NAMALWA (cell line): ENCODE data around the gene PLEK2.
"Not testable (repeated sequence)": the region's sequence is repeated elsewhere in the genome, so short reads cannot be mapped to it uniquely, and the experiment has no call there.

Experiments used
- DNase-seq: peaks from one replicate; pipeline ENCODE4 v3.0.0-alpha.2; 2015; ENCODE audit warnings: low spot score

PLEK2 gene

DNA sequence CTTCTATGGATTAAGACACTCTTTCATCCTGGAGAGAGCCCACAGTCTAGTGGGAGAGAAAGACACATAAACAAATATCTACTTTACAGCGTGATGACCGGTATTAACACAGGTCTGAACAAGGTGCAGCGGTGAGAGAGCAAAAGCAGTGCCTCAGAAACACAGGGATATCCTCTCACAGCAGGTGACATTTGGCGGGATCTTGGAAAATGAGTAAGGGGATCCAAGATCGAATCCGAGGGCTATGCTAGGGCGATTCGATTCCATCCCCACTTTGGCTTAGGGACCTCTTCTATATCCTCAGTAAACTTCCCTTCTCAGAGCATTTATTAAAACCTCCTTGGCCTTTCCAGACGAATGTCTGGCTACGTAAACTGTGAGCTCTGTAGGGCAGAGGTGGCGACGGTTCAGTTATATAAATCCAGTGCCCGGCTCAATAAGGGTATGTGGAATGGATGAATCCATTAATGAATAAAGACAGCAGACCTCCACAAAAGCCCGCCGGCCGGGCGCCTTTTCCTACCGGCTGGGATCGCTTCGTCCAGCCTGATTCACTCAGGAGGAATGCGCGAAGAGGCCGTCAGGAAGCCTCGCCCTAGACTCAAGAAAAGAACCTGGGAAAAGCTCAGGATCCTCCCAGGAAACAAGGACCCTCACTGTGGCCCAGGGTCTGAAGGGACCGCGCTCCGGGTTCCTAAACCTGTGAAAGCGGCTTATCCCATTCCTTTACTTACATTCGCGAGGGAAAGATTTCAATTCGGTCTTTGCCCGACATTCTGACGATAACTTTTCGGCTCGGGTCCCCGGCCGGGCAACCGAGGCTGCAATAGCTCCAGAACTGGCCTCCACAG, 52.8 kb downstream of the PLEK2 start:
- DNase-seq = no peak

GRCh38 chr14:67357969-67358354, 54.0 kb downstream of the PLEK2 start:
- DNase-seq = no peak

GRCh38 chr14:67357186-67357968, 54.6 kb downstream of the PLEK2 start:
- no peak for DNase-seq

DNA sequence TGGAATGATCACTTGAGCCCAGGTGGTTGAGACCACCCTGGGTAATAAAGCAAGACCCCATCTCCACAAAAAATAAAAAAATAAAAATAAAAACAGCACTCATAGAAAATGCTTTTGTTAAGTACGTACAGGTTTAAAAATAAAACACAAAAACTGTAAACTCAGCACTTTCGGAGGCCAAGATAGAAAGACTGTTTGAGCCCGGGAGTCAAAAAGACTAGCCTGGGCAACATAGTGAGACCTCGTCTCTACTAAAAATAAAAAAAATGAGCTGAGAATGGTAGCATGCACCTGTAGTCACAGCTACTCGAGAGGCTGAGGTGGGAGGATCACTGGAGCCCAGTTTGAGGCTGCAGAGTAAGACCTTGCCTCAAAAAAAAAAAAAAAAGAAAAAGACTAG, 59.9 kb downstream of the PLEK2 start:
- DNase-seq = no peak

DNA sequence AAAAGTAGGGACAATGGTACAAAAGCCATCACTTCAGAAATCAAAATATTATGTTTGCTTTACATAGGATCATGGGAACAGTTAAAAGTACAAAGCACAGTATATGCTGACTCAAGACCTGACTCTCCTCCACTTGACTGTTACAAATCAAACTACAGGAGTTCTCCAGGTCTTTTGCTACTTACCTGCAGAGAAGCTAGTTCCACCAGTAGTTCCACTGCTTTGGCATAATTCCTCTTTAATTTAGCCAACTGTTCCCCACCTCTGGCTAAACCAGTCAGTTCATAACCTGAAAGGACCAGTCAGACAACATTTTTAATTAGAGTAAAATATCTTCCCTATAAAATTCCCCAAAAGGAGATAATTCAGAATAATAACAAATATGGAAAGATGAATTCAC, 66.4 kb downstream of the PLEK2 start:
- no peak for DNase-seq

DNA sequence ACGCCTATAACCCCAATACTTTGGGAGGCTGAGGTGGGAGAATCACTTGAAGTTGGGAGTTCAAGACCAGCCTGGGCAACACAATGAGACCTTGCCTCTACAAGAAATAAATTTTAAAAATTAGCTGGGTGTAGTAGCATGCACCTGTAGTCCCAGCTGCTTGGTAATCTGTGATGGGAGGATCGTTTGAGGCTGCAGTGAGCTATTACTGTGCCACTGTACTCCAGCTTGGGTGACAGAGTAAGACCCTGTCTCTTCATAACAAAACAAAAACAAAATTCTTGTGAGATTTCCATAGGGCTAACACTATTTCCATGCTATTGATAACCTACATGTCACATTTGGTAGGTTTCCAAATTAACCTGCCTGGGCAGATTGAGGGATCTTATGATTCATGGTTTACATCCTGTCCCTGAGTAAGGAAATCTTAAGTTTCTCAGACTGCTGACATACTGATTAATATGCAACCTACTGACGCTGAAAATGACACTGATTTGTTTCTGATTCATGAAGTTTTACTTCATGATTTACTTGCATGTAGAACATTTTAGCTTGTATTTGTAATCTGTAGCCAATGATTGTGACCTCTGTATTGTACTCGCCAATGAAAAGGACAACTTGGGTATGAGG, 68.2 kb downstream of the PLEK2 start:
- DNase-seq = no peak

- DNase-seq = not testable (repeated sequence)
Observed at GRCh38 chr14:67341231-67341630, 70.7 kb downstream of the PLEK2 start.
